ENCODE results near the gene MLH3. TPM values are rescaled to one million over a fixed set of nuclear protein-coding genes. Genes with fewer than 3 reads are reported as not detected.

MLH3 gene
- polyA plus RNA-seq, 3 donors: 3.4 to 6.3 (median 5.1) TPM

DNA sequence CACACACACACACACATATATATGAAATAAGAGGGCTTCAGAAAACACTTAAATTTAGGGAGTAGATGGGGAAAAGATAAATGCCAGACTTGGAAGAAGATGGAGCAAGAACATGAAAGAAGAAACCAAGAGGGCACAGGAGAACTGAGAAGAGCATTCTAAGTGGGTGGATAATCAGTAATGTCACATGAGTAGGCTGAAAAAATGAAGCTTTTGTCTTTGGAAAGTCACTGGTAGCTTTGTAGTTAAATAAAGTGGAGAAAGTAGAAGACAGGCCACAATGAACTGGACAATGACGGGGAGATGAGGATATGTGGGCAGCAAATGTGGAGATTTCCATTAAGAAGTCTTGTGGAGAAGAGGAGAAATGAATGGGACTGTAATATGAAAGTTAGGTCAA is 15.9 kb upstream of the MLH3 start:
- Histone ChIP-seq H3K36me3 (replicated peaks in 1 of 2; ENCODE audit: control insufficient read depth in 1 of 2, insufficient read depth in 2 of 2, low read length in 2 of 2) (no peaks in the 10 kb centered on the region), H4K20me1 (ENCODE audit: insufficient read depth, low read length) (no peaks in the 10 kb centered on the region), H3K4me2 (replicated peaks; ENCODE audit: extremely low read depth, low read length, poor library complexity, severe bottlenecking) (no peak overlapping the region), H3K9ac (ENCODE audit: insufficient read depth, low read length, poor library complexity, severe bottlenecking) (no peak overlapping the region), H2AFZ (ENCODE audit: insufficient read depth, low read depth, low read length, poor library complexity, severe bottlenecking) (no peak overlapping the region), H3K27me3 (ENCODE audit: control insufficient read depth in 2 of 2, insufficient read depth in 2 of 2, low read length in 2 of 2) (no peaks in the 10 kb centered on the region), H3K4me3 (replicated peaks in 1 of 3; ENCODE audit: low read depth in 2 of 3, low read length in 3 of 3) (no peak overlapping the region), H3K27ac (ENCODE audit: low read depth in 1 of 2, low read length in 2 of 2) (no peak overlapping the region), H3K79me2 (ENCODE audit: insufficient read depth, low read length) (peaks cover 15% of the 10 kb centered on the region), H3K4me1 (ENCODE audit: control insufficient read depth in 1 of 2, insufficient read depth in 2 of 2, low read length in 2 of 2) (peaks cover 24 to 45% of the 10 kb centered on the region in 2 donors), H3K9me3 (replicated peaks in 1 of 2; ENCODE audit: control insufficient read depth in 1 of 2, insufficient read depth in 1 of 2, low read length in 2 of 2) (no peaks in the 10 kb centered on the region)
- no peaks in the 10 kb centered on the region for H3K36me3 Mint-ChIP-seq
- no peak overlapping the region for H3K27ac Mint-ChIP-seq
- TF ChIP-seq, protein P1, sequence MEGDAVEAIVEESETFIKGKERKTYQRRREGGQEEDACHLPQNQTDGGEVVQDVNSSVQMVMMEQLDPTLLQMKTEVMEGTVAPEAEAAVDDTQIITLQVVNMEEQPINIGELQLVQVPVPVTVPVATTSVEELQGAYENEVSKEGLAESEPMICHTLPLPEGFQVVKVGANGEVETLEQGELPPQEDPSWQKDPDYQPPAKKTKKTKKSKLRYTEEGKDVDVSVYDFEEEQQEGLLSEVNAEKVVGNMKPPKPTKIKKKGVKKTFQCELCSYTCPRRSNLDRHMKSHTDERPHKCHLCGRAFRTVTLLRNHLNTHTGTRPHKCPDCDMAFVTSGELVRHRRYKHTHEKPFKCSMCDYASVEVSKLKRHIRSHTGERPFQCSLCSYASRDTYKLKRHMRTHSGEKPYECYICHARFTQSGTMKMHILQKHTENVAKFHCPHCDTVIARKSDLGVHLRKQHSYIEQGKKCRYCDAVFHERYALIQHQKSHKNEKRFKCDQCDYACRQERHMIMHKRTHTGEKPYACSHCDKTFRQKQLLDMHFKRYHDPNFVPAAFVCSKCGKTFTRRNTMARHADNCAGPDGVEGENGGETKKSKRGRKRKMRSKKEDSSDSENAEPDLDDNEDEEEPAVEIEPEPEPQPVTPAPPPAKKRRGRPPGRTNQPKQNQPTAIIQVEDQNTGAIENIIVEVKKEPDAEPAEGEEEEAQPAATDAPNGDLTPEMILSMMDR (IDR thresholded peaks at IDR 0.05): no peak
- peaks cover 0 to 3% (median 2%) of the 10 kb centered on the region in 3 donors for H3K27me3 Mint-ChIP-seq (ENCODE audit: low read depth in 3 of 3)
- H3K4me1 Mint-ChIP-seq: peaks cover 19% of the 10 kb centered on the region
- no peak for DNase-seq
- H3K4me3 Mint-ChIP-seq: no peak overlapping the region
- no peaks in the 10 kb centered on the region for H3K9me3 Mint-ChIP-seq
- intact Hi-C loops (cut with micrococcal nuclease): loop anchor here (10.0 kb wide), 2 partner anchors 62 to 122 kb away; partner anchors contain the start of gene EIF2B2 (in 1 of the 2)
- 100% methylated on average over 1 of the region's 1 CpG for WGBS (ENCODE audit: insufficient coverage)

GRCh38 chr14:75066691-75067090 is 15.4 kb upstream of the MLH3 start:
- no peak overlapping the region for H3K9ac ChIP-seq (ENCODE audit: insufficient read depth, low read length, poor library complexity, severe bottlenecking)
- H3K36me3 ChIP-seq (replicated peaks in 1 of 2; ENCODE audit: control insufficient read depth in 1 of 2, insufficient read depth in 2 of 2, low read length in 2 of 2): no peaks in the 10 kb centered on the region
- H3K4me3 Mint-ChIP-seq: no peak overlapping the region
- no peaks in the 10 kb centered on the region for H3K27me3 ChIP-seq (ENCODE audit: control insufficient read depth in 2 of 2, insufficient read depth in 2 of 2, low read length in 2 of 2)
- WGBS (ENCODE audit: insufficient coverage): no CpG with 5 or more reads among the region's 3 CpGs
- H3K4me1 Mint-ChIP-seq: peaks cover 19% of the 10 kb centered on the region
- no peak overlapping the region for H3K27ac Mint-ChIP-seq
- H3K4me1 ChIP-seq (ENCODE audit: control insufficient read depth in 1 of 2, insufficient read depth in 2 of 2, low read length in 2 of 2): peaks cover 24 to 45% of the 10 kb centered on the region in 2 donors
- H3K9me3 Mint-ChIP-seq: no peaks in the 10 kb centered on the region
- intact Hi-C loops (cut with micrococcal nuclease): loop anchor here (10.0 kb wide), 2 partner anchors 62 to 122 kb away; partner anchors contain the start of gene EIF2B2 (in 1 of the 2)
- H3K27me3 Mint-ChIP-seq (ENCODE audit: low read depth in 3 of 3): peaks cover 0 to 3% (median 2%) of the 10 kb centered on the region in 3 donors
- no peaks in the 10 kb centered on the region for H3K36me3 Mint-ChIP-seq
- H3K79me2 ChIP-seq (ENCODE audit: insufficient read depth, low read length): peaks cover 15% of the 10 kb centered on the region
- no peak overlapping the region for H3K4me2 ChIP-seq (replicated peaks; ENCODE audit: extremely low read depth, low read length, poor library complexity, severe bottlenecking)
- H2AFZ ChIP-seq (ENCODE audit: insufficient read depth, low read depth, low read length, poor library complexity, severe bottlenecking): no peak overlapping the region
- TF ChIP-seq, protein P1 (IDR thresholded peaks at IDR 0.05): no peak
- no peaks in the 10 kb centered on the region for H3K9me3 ChIP-seq (replicated peaks in 1 of 2; ENCODE audit: control insufficient read depth in 1 of 2, insufficient read depth in 1 of 2, low read length in 2 of 2)
- no peak overlapping the region for H3K27ac ChIP-seq (ENCODE audit: low read depth in 1 of 2, low read length in 2 of 2)
- no peak for DNase-seq
- H3K4me3 ChIP-seq (replicated peaks in 1 of 3; ENCODE audit: low read depth in 2 of 3, low read length in 3 of 3): no peak overlapping the region
- H4K20me1 ChIP-seq (ENCODE audit: insufficient read depth, low read length): no peaks in the 10 kb centered on the region

All from CD14-positive monocyte (primary cell).